Suprapubic skin (tissue), 4 donors: ENCODE data around the gene EFEMP2.

Source experiments
- CTCF ChIP-seq, 2 donors: fragments of 200-600 bp in 1 of 2; fragments of 450-650 bp in 1 of 2; sonication (generic) in 1 of 2; IDR thresholded peaks; one replicate each; pipeline ENCODE4 v1.5.1; 2016 to 2019; ENCODE audit warnings: antibody characterized with exemption in 2 of 2, mild to moderate bottlenecking in 1 of 2, moderate library complexity in 1 of 2
- EP300 ChIP-seq: sonication (generic); formaldehyde crosslinking; IDR thresholded peaks from one replicate; pipeline ENCODE4 v1.6.1; 2017; ENCODE audit warnings: antibody characterized with exemption
- POLR2A ChIP-seq, 2 donors: fragments of 450-650 bp; IDR thresholded peaks; one replicate each; pipeline ENCODE4 v1.6.1; 2017; ENCODE audit warnings: antibody characterized with exemption in 2 of 2, mild to moderate bottlenecking in 2 of 2, moderate library complexity in 2 of 2
- POLR2AphosphoS5 ChIP-seq, 3 donors: sonication (generic); formaldehyde crosslinking; IDR thresholded peaks; one replicate each; pipeline ENCODE4 v1.6.1; 2017; ENCODE audit warnings: antibody characterized with exemption in 3 of 3

GRCh38 chr11:65844231-65844872 is 28.2 kb downstream of the EFEMP2 start:
- TF ChIP-seq CTCF (IDR thresholded peaks at IDR 0.05) (no peak), POLR2A (IDR thresholded peaks at IDR 0.05) (no peak), EP300 (no peak), POLR2AphosphoS5 (IDR thresholded peaks at IDR 0.05) (no peak)
